ENCODE results near the gene CKMT2. TPM values are rescaled to one million over a fixed set of nuclear protein-coding genes. Genes with fewer than 3 reads are reported as not detected.

Gene CKMT2
- polyA plus RNA-seq, 1 experiment, result 0.11 TPM

DNA sequence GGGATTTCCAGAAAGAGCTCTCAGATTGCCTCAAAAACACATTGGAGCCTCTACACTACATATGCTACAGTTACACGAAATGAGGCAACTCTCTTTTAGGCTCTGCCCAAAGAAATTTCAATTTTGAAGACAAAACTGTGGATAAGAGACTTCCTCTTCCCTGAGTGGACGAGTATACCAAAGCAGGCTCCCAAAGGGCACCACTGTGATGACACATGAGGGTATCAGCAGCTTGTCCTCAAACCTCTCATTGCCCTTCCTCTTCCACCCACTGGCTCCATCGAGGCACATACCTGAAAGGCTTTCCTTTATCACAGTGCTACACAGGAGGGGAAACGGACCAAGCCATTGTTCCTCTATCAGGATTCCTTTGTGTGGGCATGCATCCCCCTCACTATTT lies 11.3 kb downstream of the CKMT2 start:
- H3K27ac ChIP-seq (ENCODE audit: low read depth, low read length), result no peak overlapping the region
- ChIA-PET CTCF (interaction anchor here (0.9 kb wide), 1 partner anchor 54 kb away, joined by 3 read pairs; no protein-coding TSS in a partner anchor), POLR2A (interaction anchor here (0.7 kb wide), 1 partner anchor 327 kb away, joined by 7 read pairs; no protein-coding TSS in a partner anchor)
- DNase-seq (ENCODE audit: low read depth, low spot score), result no peak
- no peaks in the 10 kb centered on the region for H3K9me3 ChIP-seq (ENCODE audit: control insufficient read depth, insufficient read depth, low read length)
- H3K27me3 ChIP-seq (ENCODE audit: control insufficient read depth, insufficient read depth, low read length), result no peaks in the 10 kb centered on the region
- no peak for TF ChIP-seq CTCF (IDR thresholded peaks at IDR 0.05; ENCODE audit: low read depth, low read length)
- H3K4me3 ChIP-seq (ENCODE audit: low read depth, low read length), result no peak overlapping the region

- Histone ChIP-seq H3K4me3 (ENCODE audit: low read depth, low read length) (no peak overlapping the region), H3K9me3 (ENCODE audit: control insufficient read depth, insufficient read depth, low read length) (no peaks in the 10 kb centered on the region), H3K27ac (ENCODE audit: low read depth, low read length) (no peak overlapping the region), H3K27me3 (ENCODE audit: control insufficient read depth, insufficient read depth, low read length) (no peaks in the 10 kb centered on the region)
- TF ChIP-seq CTCF (IDR thresholded peaks at IDR 0.05; ENCODE audit: low read depth, low read length), result no peak
- DNase-seq (ENCODE audit: low read depth, low spot score), result no peak
- CTCF ChIA-PET, result no interaction called here
- POLR2A ChIA-PET, result no interaction called here
Measured at GRCh38 chr5:81245871-81246235, 12.7 kb downstream of the CKMT2 start.

DNA sequence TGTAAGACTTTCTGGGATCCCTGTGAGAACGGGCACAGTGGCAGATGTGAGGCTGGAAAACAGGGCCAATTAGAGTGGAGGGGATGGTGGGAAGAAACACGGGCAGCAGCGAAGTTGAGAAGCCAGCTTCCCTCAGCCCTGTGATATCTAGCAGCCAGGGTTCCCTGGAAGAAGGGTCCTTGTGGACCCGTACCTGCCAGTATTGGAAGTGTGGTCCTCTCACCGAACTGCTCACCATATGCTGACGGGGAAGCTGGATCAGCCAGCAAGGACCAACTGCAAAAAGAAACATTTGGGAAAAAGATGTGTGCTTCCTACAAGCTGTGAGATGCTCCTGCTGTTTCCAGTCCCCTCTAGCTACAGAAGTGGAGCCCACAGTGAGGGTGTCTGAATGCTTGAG lies 13.6 kb downstream of the CKMT2 start:
- CTCF ChIA-PET, result no interaction called here
- DNase-seq (ENCODE audit: low read depth, low spot score), result no peak
- Histone ChIP-seq H3K4me3 (ENCODE audit: low read depth, low read length) (no peak overlapping the region), H3K27me3 (ENCODE audit: control insufficient read depth, insufficient read depth, low read length) (no peaks in the 10 kb centered on the region), H3K9me3 (ENCODE audit: control insufficient read depth, insufficient read depth, low read length) (no peaks in the 10 kb centered on the region), H3K27ac (ENCODE audit: low read depth, low read length) (no peak overlapping the region)
- POLR2A ChIA-PET, result no interaction called here
- TF ChIP-seq CTCF (IDR thresholded peaks at IDR 0.05; ENCODE audit: low read depth, low read length), result no peak

GRCh38 chr5:81247441-81247972 lies 14.4 kb downstream of the CKMT2 start:
- Histone ChIP-seq H3K4me3 (ENCODE audit: low read depth, low read length) (no peak overlapping the region), H3K9me3 (ENCODE audit: control insufficient read depth, insufficient read depth, low read length) (no peaks in the 10 kb centered on the region), H3K27me3 (ENCODE audit: control insufficient read depth, insufficient read depth, low read length) (no peaks in the 10 kb centered on the region), H3K27ac (ENCODE audit: low read depth, low read length) (peak overlapping the region; percentile 42)
- ChIA-PET CTCF (interaction anchor here (0.5 to 0.8 kb wide), 2 partner anchors 39 to 51 kb away, joined by 3 to 4 read pairs; no protein-coding TSS in a partner anchor), POLR2A (no interaction called here)
- peak; percentile 13 for DNase-seq (ENCODE audit: low read depth, low spot score)
- no peak for TF ChIP-seq CTCF (IDR thresholded peaks at IDR 0.05; ENCODE audit: low read depth, low read length)

GRCh38 chr5:81249240-81249639 lies 16.1 kb downstream of the CKMT2 start:
- Histone ChIP-seq H3K9me3 (ENCODE audit: control insufficient read depth, insufficient read depth, low read length) (no peaks in the 10 kb centered on the region), H3K27ac (ENCODE audit: low read depth, low read length) (no peak overlapping the region), H3K27me3 (ENCODE audit: control insufficient read depth, insufficient read depth, low read length) (no peaks in the 10 kb centered on the region), H3K4me3 (ENCODE audit: low read depth, low read length) (no peak overlapping the region)
- DNase-seq (ENCODE audit: low read depth, low spot score), result no peak
- no peak for TF ChIP-seq CTCF (IDR thresholded peaks at IDR 0.05; ENCODE audit: low read depth, low read length)
- ChIA-PET CTCF (interaction anchor here (1.0 to 2.3 kb wide), 4 partner anchors 50 to 976 kb away, joined by 3 to 6 read pairs (median 4); no protein-coding TSS in a partner anchor), POLR2A (no interaction called here)
